ENCODE data around the gene TREML2. TPM values are rescaled to one million over a fixed set of nuclear protein-coding genes. Genes with fewer than 3 reads are reported as not detected.

The TREML2 gene
- polyA plus RNA-seq, 1 donor from 2014 or later = not detected

DNA sequence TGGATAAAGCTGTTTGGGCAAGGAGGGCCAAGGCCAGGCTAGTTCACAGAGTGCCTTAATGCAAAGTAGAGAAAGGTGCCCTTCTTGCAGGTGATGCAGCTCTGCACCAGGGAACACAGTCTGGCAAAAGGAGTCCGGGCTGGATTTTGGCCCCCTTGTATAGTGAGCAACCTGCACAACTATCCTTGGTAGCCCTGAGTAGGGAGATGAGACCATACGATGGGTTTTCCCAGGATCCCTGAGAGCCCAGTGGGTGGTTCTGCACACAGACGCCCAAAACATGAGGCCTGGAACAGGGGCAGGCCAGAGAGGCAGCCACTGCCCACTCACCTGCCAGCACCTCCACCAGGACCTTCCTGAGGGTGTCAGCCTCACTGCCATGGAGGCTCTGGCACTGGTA is 40.0 kb downstream of the TREML2 start:
- Histone ChIP-seq H4K20me1 (ENCODE audit: insufficient read depth) (no peaks in the 10 kb centered on the region), H2AFZ (ENCODE audit: low read depth, low read length) (no peak overlapping the region), H3K9ac (ENCODE audit: low read length) (no peak overlapping the region), H3K4me3 (ENCODE audit: low read length) (no peak overlapping the region), H3K79me2 (replicated peaks; ENCODE audit: insufficient read depth, low read length) (no peaks in the 10 kb centered on the region), H3K9me3 (ENCODE audit: low read length) (no peaks in the 10 kb centered on the region), H3K27me3 (ENCODE audit: insufficient read depth, low read depth, low read length) (no peaks in the 10 kb centered on the region), H3K27ac (ENCODE audit: low read length) (no peak overlapping the region), H3K9me2 (ENCODE audit: insufficient read depth, low read length) (no peaks in the 10 kb centered on the region), H3K4me2 (ENCODE audit: low read length) (no peak overlapping the region), H3F3A (ENCODE audit: insufficient read depth, low read length, poor library complexity, severe bottlenecking) (no peaks in the 10 kb centered on the region), H3K36me3 (ENCODE audit: insufficient read depth, low read length) (no peaks in the 10 kb centered on the region)
- TF ChIP-seq EZH2 (IDR thresholded peaks at IDR 0.05; ENCODE audit: borderline replicate concordance, insufficient read depth, low read length, poor library complexity, severe bottlenecking) (no peak), REST (IDR thresholded peaks at IDR 0.05; ENCODE audit: borderline replicate concordance) (no peak), RAD21 (conservative IDR thresholded peaks at IDR 0.05) (no peak), CTCF (IDR thresholded peaks at IDR 0.05; ENCODE audit: poor library complexity, severe bottlenecking) (no peak), TAF1 (IDR thresholded peaks at IDR 0.05; ENCODE audit: low read depth) (no peak), MXI1 (conservative IDR thresholded peaks at IDR 0.05; ENCODE audit: poor library complexity, severe bottlenecking) (no peak), EP300 (conservative IDR thresholded peaks at IDR 0.05; ENCODE audit: poor library complexity, severe bottlenecking) (no peak), SMC3 (conservative IDR thresholded peaks at IDR 0.05; ENCODE audit: poor library complexity) (no peak), POLR2AphosphoS5 (IDR thresholded peaks at IDR 0.05) (no peak)

DNA sequence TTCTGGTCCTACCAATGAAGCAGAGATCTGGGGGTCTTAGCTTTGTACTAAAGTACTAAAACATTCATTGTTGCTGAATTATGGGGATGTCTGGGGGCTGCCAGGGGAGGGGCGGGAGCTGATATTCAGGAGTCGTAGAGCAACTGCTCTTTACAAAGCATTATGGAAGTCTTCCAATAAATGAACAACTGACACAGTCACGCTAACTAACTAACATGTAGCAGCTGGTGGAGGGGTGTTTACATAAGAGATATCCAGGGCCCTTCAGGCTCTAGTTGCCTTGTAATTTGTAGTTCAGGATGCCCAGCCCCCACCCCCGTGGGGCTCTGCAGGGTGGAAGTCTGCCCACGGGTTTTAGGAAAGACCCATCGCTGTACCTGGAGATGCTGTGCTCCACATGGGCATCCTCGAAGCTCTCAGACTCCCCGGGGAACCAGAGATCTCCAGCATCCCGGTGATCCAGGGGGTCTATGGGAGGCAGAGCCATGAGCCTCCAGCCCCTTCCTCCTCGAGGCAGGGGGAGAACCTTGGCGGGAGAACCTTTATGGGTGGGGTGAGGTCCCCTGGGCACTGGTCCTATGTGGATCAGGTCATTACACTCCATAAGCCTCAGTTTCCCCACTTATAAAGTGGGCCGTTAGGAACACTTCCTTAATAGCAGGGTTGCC is 41.4 kb downstream of the TREML2 start:
- Histone ChIP-seq H4K20me1 (ENCODE audit: insufficient read depth) (no peaks in the 10 kb centered on the region), H3K36me3 (ENCODE audit: insufficient read depth, low read length) (no peaks in the 10 kb centered on the region), H3K9ac (ENCODE audit: low read length) (no peak overlapping the region), H3K4me2 (ENCODE audit: low read length) (no peak overlapping the region), H3F3A (ENCODE audit: insufficient read depth, low read length, poor library complexity, severe bottlenecking) (no peaks in the 10 kb centered on the region), H2AFZ (ENCODE audit: low read depth, low read length) (no peak overlapping the region), H3K27me3 (ENCODE audit: insufficient read depth, low read depth, low read length) (no peaks in the 10 kb centered on the region), H3K9me2 (ENCODE audit: insufficient read depth, low read length) (no peaks in the 10 kb centered on the region), H3K9me3 (ENCODE audit: low read length) (no peaks in the 10 kb centered on the region), H3K4me3 (ENCODE audit: low read length) (no peak overlapping the region), H3K79me2 (replicated peaks; ENCODE audit: insufficient read depth, low read length) (no peaks in the 10 kb centered on the region), H3K27ac (ENCODE audit: low read length) (no peak overlapping the region)
- TF ChIP-seq REST (IDR thresholded peaks at IDR 0.05; ENCODE audit: borderline replicate concordance) = no peak
- no peak for TF ChIP-seq TAF1 (IDR thresholded peaks at IDR 0.05; ENCODE audit: low read depth)
- no peak for TF ChIP-seq SMC3 (conservative IDR thresholded peaks at IDR 0.05; ENCODE audit: poor library complexity)
- TF ChIP-seq CTCF (IDR thresholded peaks at IDR 0.05; ENCODE audit: poor library complexity, severe bottlenecking) = no peak
- TF ChIP-seq RAD21 (conservative IDR thresholded peaks at IDR 0.05) = no peak
- TF ChIP-seq EZH2 (IDR thresholded peaks at IDR 0.05; ENCODE audit: borderline replicate concordance, insufficient read depth, low read length, poor library complexity, severe bottlenecking) = no peak
- no peak for TF ChIP-seq POLR2AphosphoS5 (IDR thresholded peaks at IDR 0.05)
- TF ChIP-seq MXI1 (conservative IDR thresholded peaks at IDR 0.05; ENCODE audit: poor library complexity, severe bottlenecking) = no peak
- no peak for TF ChIP-seq EP300 (conservative IDR thresholded peaks at IDR 0.05; ENCODE audit: poor library complexity, severe bottlenecking)
